ENCODE measurements around the gene TMEM50B.

DNA sequence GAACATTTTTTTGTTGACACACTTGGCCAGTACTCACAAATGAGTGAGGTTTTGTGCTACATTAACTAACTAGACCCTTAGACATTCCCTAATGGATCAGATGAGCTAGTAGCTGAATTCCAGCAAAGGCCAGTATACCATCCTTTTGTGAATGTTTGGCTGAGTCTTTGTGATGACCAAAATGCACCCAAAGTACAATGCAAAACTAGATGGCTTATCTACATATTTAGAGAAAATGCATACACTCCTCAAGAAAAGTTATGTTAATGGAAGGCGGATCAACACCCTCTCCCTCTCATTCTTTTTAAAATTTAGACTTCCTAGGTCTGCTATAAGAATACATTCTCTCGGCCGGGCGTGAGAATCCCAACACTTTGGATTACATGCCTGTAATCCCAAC, 31.9 kb upstream of the TMEM50B start:
- TF ChIP-seq, protein P1, sequence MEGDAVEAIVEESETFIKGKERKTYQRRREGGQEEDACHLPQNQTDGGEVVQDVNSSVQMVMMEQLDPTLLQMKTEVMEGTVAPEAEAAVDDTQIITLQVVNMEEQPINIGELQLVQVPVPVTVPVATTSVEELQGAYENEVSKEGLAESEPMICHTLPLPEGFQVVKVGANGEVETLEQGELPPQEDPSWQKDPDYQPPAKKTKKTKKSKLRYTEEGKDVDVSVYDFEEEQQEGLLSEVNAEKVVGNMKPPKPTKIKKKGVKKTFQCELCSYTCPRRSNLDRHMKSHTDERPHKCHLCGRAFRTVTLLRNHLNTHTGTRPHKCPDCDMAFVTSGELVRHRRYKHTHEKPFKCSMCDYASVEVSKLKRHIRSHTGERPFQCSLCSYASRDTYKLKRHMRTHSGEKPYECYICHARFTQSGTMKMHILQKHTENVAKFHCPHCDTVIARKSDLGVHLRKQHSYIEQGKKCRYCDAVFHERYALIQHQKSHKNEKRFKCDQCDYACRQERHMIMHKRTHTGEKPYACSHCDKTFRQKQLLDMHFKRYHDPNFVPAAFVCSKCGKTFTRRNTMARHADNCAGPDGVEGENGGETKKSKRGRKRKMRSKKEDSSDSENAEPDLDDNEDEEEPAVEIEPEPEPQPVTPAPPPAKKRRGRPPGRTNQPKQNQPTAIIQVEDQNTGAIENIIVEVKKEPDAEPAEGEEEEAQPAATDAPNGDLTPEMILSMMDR (conservative IDR thresholded peaks at IDR 0.05) = no peak
- no peak for TF ChIP-seq ZFX (IDR thresholded peaks at IDR 0.05)
